HepG2 (cell line): Measurements from ENCODE around the gene C19orf47. TPM values are rescaled to one million over a fixed set of nuclear protein-coding genes. Genes with fewer than 3 reads are reported as not detected.

Experiments used
- DMTF1 ChIP-seq: sonication (generic); formaldehyde crosslinking; IDR thresholded peaks from 2 replicates; pipeline ENCODE4 v1.4.0; 2020; ENCODE audit warnings: mild to moderate bottlenecking, missing genetic modification reagents
- HMGXB3 ChIP-seq: sonication (generic); formaldehyde crosslinking; IDR thresholded peaks from 2 replicates; pipeline ENCODE4 v1.4.0; 2020; ENCODE audit warnings: missing genetic modification reagents, borderline replicate concordance
- POGZ ChIP-seq: sonication (generic); formaldehyde crosslinking; IDR thresholded peaks from 2 replicates; pipeline ENCODE4 v1.4.0; 2020; ENCODE audit warnings: mild to moderate bottlenecking, missing genetic modification reagents
- TSC22D2 ChIP-seq: sonication (generic); formaldehyde crosslinking; IDR thresholded peaks from 2 replicates; pipeline ENCODE4 v1.5.1; 2020; ENCODE audit warnings: missing genetic modification reagents, mild to moderate bottlenecking, borderline replicate concordance
- ZBTB25 ChIP-seq: IDR thresholded peaks from 2 replicates; pipeline ENCODE4 v1.6.1; 2018; ENCODE audit warnings: missing genetic modification reagents
- ZBTB7B ChIP-seq: sonication (generic); formaldehyde crosslinking; IDR thresholded peaks from 2 replicates; pipeline ENCODE4 v1.4.0; 2020; ENCODE audit warnings: missing genetic modification reagents
- ZNF20 ChIP-seq: sonication (generic); formaldehyde crosslinking; IDR thresholded peaks from 2 replicates; pipeline ENCODE4 v1.4.0; 2020; ENCODE audit warnings: mild to moderate bottlenecking, moderate library complexity, missing genetic modification reagents
- ZNF501 ChIP-seq: sonication (generic); formaldehyde crosslinking; IDR thresholded peaks from 2 replicates; pipeline ENCODE4 v1.5.1; 2020; ENCODE audit warnings: mild to moderate bottlenecking, moderate library complexity, missing genetic modification reagents
- polyA plus RNA-seq, 8 experiments: library from polyadenylated mRNA; depleted of rRNA in 3 of 8; stranded (reverse) in 7 of 8; unstranded in 1 of 8; fragments of >200 nt; fragmentation: Illumina TruSeq in 4 of 8; extraction: Trizol in 4 of 8; gene quantifications; 2 replicates each; pipeline versions ENCODE4 v1.2.1 to v1.2.3, GENCODE V29; 2011 to 2016; ENCODE audit warnings: low read depth in 4 of 8, missing spikeins in 1 of 8, mixed read lengths in 1 of 8; ENCODE audit not compliant: insufficient read depth in 1 of 8
- total RNA-seq, 5 experiments: library from RNA; depleted of rRNA; stranded (reverse); fragments of >200 nt; fragmentation: Illumina TruSeq; extraction: Trizol; gene quantifications; 2 replicates each; pipeline ENCODE4 v1.2.3, GENCODE V29; 2016; ENCODE audit warnings: low read depth in 1 of 5

C19orf47 gene
- total and polyA plus RNA-seq, 2 of the 13 experiments (the other 11 are each of a cell fraction or from before 2014, with no cell fraction given), result 8.1 to 10.6 TPM

GRCh38 chr19:40285353-40286234, 62.6 kb downstream of the C19orf47 start (continued):
- TF ChIP-seq ZNF501 (no peak), ZBTB7B (peak; percentile 34; the same call in 1 of the 2 replicates), POGZ (no peak), HMGXB3 (CRISPR knock-in tag) (peak; percentile 39; the same call in 1 of the 2 replicates), DMTF1 (CRISPR knock-in tag) (0 out of 2 replicates have a peak, but pooled peaks have one; percentile 18), ZNF20 (CRISPR knock-in tag) (no peak), ZBTB25 (peak; percentile 59; the same call in 1 of the 2 replicates), TSC22D2 (CRISPR knock-in tag) (no peak)
